HAP-1 (cell line): ENCODE results near the gene MAN2A1.

Experiments used
- DNase-seq, 2 experiments: peaks; one replicate each; pipeline ENCODE4 v3.0.0-alpha.2; 2016 to 2020; ENCODE audit warnings: low spot score in 2 of 2
- H3K27me3 ChIP-seq: fragments of 250-450 bp; sonication (Bioruptor Pico); 2 replicates; pipeline ENCODE4 v1.5.1; 2020; ENCODE audit warnings: low read depth, mild to moderate bottlenecking, moderate library complexity
- H3K36me3 ChIP-seq: fragments of 250-450 bp; sonication (Bioruptor Pico); replicated peaks from 2 replicates; pipeline ENCODE4 v1.5.1; 2020; ENCODE audit warnings: mild to moderate bottlenecking
- H3K4me1 ChIP-seq: fragments of 250-450 bp; sonication (Bioruptor Pico); 2 replicates; pipeline ENCODE4 v1.5.1; 2020; ENCODE audit warnings: mild to moderate bottlenecking
- H3K4me3 ChIP-seq: fragments of 250-450 bp; sonication (Bioruptor Pico); 2 replicates; pipeline ENCODE4 v1.5.1; 2020; ENCODE audit warnings: mild to moderate bottlenecking, moderate library complexity
- H3K9me3 ChIP-seq: fragments of 250-450 bp; sonication (Bioruptor Pico); 2 replicates; pipeline ENCODE4 v1.5.1; 2020; ENCODE audit warnings: mild to moderate bottlenecking, moderate library complexity
- in situ Hi-C: fragments of 300-500 bp; cut with MboI; formaldehyde crosslinking; loops from 3 replicates; pipeline ENCODE4 v1.14.3; 2020; ENCODE audit warnings: low sequenced_read_pairs, inconsistent platforms, mixed read lengths

Gene MAN2A1

GRCh38 chr5:109723606-109724005 lies 33.9 kb downstream of the MAN2A1 start:
- in situ Hi-C loops, result no loop called here
- DNase-seq, result no peak
- Histone ChIP-seq H3K4me1 (no peaks in the 10 kb centered on the region), H3K27me3 (no peaks in the 10 kb centered on the region), H3K4me3 (no peak overlapping the region), H3K36me3 (peaks cover 4% of the 10 kb centered on the region; the same call in 1 of the 2 replicates), H3K9me3 (no peaks in the 10 kb centered on the region)

DNA sequence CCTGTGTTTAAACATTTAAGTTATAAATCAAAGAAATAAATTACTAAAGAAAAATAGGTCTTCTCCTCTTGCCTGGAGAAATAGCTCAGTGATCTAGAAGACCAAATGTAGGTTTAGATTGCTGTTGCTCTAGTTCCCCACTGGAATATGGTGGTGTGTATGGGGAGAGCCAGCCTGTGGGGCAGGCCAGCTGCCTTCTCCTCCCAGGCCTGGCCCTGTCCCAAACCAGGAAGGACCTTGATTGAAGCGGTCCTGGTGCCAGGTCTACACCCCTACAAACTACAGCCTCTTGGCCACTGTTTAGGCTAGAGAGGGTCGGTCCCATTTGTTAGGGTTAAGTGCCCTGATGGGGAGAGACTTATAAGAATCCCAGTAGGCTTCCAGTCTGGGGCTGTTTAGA lies 35.4 kb downstream of the MAN2A1 start:
- Histone ChIP-seq H3K4me1 (no peaks in the 10 kb centered on the region), H3K27me3 (no peaks in the 10 kb centered on the region), H3K4me3 (no peak overlapping the region), H3K36me3 (no peaks in the 10 kb centered on the region), H3K9me3 (no peaks in the 10 kb centered on the region)
- in situ Hi-C loops, result no loop called here
- no peak for DNase-seq

DNA sequence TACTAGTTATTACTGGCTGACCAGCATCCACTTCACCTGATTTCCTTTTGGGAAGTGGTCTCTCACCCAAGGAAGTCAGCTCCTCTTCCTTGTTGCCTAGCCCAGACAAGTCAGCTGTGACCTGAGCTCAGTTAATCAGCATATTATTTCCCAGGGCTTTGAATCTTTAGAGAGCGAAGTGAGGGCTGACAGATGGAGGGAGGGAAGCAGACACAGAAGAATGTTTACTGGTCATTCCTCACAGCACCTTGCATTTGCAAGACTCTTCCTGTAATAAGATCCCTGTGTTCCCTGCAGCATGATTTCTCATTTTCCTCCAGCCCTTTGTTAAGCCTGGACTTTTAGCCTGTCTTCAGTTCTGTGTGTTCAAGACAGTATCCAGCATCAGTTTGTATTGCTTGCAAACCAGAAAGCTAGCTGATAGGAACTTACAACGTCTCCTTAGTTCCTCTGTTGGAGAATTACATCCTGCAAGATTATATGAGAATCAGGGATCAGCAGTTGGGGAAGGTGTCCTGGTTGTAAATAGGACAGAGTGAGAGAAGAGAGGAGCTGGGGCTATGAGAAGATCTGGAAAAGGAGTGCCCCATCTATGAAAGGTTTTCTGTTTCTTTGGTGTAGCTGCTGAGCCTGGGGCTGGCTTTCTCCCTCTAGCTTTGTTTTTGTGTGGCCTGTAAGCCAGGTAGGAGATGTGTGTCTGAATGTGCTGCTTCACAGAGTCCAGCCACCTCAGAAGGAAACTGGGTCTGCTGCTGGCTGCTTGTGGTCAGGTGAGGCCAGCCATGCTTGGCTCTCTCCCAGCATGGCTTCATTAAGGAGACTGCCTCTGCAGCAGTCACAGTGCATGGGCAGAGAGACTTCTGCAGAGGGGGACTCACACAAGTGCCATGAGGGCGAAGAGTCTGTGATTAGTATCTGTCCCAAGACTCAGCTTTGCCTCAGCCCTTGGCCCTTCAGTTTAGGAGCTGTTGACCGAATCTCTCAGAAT lies 50.3 kb downstream of the MAN2A1 start:
- DNase-seq, result peak; percentile 58 to 87
- in situ Hi-C loops, result no loop called here
- peaks cover 30% of the 10 kb centered on the region for H3K4me1 ChIP-seq
- H3K4me3 ChIP-seq, result no peak overlapping the region
- H3K36me3 ChIP-seq, result no peaks in the 10 kb centered on the region
- H3K27me3 ChIP-seq, result no peaks in the 10 kb centered on the region
- no peaks in the 10 kb centered on the region for H3K9me3 ChIP-seq

DNA sequence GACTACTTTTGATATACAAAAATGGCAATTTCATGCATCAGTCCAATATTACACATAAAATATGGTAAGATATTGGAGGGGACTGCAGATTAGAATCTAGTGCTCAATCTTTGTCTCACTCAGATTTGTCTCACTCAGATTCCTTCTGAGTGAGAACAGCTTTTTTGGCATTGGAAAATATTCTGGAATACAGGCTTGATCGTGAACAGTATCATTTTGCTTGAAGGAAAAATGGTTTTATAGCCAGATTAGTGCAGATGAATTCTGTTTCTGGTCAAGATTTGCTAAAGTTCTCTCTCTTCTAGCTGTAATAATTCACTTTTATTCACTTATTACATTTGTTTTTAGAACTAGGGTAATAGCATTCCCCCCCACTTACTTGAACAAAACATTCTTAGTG lies 51.2 kb downstream of the MAN2A1 start:
- Histone ChIP-seq H3K4me3 (no peak overlapping the region), H3K36me3 (no peaks in the 10 kb centered on the region), H3K27me3 (no peaks in the 10 kb centered on the region), H3K4me1 (peaks cover 30% of the 10 kb centered on the region), H3K9me3 (no peaks in the 10 kb centered on the region)
- DNase-seq, result no peak
- in situ Hi-C loops, result no loop called here

GRCh38 chr5:109741390-109741789 lies 51.7 kb downstream of the MAN2A1 start:
- Histone ChIP-seq H3K36me3 (no peaks in the 10 kb centered on the region), H3K4me1 (peaks cover 30% of the 10 kb centered on the region), H3K9me3 (no peaks in the 10 kb centered on the region), H3K27me3 (no peaks in the 10 kb centered on the region), H3K4me3 (no peak overlapping the region)
- peak; percentile 37 to 92 for DNase-seq
- in situ Hi-C loops, result no loop called here

DNA sequence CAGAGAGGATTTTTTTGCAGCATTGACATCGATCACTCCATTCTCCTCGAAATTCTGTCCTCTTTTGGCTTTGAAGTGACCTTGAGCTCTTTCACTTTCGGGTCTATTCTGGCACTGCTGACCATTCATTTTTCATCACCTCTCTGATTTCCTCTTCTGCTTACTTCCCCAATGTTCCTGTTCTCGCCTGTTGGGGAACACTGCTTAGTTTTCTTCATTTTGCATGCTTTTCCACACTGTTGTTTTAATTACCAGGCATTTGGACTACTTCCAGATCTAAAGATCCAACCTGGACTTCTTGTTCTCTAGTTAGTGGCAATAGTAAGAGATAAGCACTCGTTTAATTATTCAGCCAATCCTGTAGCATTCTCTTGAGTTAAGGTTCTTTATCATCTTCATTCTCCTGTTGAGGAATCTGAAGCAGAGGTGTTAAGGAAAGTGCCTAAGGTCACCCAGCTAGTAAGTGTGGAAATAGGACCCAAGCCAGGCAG lies 53.4 kb downstream of the MAN2A1 start:
- no peaks in the 10 kb centered on the region for H3K9me3 ChIP-seq
- no peaks in the 10 kb centered on the region for H3K36me3 ChIP-seq
- H3K27me3 ChIP-seq, result no peaks in the 10 kb centered on the region
- DNase-seq, result no peak
- H3K4me3 ChIP-seq, result no peak overlapping the region
- in situ Hi-C loops, result no loop called here
- H3K4me1 ChIP-seq, result peaks cover 37% of the 10 kb centered on the region

DNA sequence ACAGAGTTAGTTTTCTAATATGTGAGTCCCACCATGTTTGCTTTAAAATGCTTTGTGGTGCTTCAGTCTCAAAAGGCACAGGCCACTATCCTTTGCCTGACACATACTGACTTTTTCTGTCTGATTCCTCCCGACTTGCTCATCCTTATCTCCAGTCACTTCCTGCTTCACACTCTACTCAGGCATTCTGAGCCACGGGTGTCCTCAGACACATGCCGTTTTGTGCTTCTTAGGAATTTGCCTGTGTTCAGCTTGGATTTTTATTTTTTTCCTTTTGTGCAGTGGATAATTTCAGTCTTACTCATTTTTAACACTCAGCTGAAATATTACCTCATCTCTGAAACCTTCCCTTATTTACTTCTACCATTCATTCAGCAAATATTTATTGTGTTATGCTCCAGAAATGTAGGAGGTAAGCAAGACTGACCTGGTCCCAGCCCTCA lies 54.1 kb downstream of the MAN2A1 start:
- Histone ChIP-seq H3K9me3 (no peaks in the 10 kb centered on the region), H3K36me3 (no peaks in the 10 kb centered on the region), H3K27me3 (no peaks in the 10 kb centered on the region), H3K4me3 (no peak overlapping the region), H3K4me1 (peaks cover 37% of the 10 kb centered on the region)
- in situ Hi-C loops, result no loop called here
- DNase-seq, result no peak

DNA sequence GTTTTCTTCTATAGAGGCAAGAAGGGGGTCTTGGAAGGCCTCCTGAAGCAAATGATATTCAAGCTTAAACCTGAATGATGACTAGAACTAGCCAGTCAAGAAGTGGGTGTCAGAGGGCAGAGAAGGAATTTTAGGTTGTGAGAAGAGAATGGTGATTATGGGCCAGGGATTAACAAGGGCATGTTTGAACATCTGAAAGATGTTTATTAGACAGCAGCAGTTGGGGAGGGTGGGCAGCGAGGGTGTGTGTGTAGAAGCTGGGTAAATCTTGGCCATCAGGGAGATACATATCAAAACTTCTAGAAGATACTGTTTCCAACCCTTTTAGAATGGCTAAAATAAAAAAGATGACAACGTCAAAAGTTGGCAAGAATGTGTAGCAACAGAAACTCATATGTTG lies 54.5 kb downstream of the MAN2A1 start:
- no peak for DNase-seq
- Histone ChIP-seq H3K27me3 (no peaks in the 10 kb centered on the region), H3K4me3 (no peak overlapping the region), H3K4me1 (peaks cover 33% of the 10 kb centered on the region), H3K9me3 (no peaks in the 10 kb centered on the region), H3K36me3 (no peaks in the 10 kb centered on the region)
- in situ Hi-C loops, result no loop called here

GRCh38 chr5:109748546-109748945 lies 58.8 kb downstream of the MAN2A1 start:
- Histone ChIP-seq H3K4me1 (peaks cover 7% of the 10 kb centered on the region; the same call in 1 of the 2 replicates), H3K27me3 (no peaks in the 10 kb centered on the region), H3K4me3 (no peak overlapping the region), H3K9me3 (no peaks in the 10 kb centered on the region), H3K36me3 (no peaks in the 10 kb centered on the region)
- in situ Hi-C loops, result no loop called here
- no peak for DNase-seq

DNA sequence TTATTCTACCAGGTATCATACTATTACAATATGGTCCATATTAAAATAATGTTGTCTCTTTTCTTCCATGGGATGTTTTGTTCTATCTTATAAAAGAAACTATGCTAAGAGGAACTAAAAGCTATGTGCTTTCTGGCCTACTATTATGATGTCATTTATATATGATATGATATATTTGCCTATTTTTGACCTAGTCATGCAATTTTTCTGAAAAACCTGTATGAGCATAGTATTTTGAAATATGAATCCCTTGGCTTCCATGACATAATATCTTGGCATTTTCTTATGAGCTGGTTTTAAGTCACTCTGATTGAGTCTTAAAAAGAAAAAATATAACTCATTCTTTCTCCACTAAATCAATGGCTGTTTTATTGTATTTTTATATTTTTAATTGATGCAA lies 60.7 kb downstream of the MAN2A1 start:
- no peaks in the 10 kb centered on the region for H3K27me3 ChIP-seq
- in situ Hi-C loops, result no loop called here
- peaks cover 7% of the 10 kb centered on the region; the same call in 1 of the 2 replicates for H3K4me1 ChIP-seq
- H3K9me3 ChIP-seq, result no peaks in the 10 kb centered on the region
- H3K36me3 ChIP-seq, result no peaks in the 10 kb centered on the region
- H3K4me3 ChIP-seq, result no peak overlapping the region
- no peak for DNase-seq

DNA sequence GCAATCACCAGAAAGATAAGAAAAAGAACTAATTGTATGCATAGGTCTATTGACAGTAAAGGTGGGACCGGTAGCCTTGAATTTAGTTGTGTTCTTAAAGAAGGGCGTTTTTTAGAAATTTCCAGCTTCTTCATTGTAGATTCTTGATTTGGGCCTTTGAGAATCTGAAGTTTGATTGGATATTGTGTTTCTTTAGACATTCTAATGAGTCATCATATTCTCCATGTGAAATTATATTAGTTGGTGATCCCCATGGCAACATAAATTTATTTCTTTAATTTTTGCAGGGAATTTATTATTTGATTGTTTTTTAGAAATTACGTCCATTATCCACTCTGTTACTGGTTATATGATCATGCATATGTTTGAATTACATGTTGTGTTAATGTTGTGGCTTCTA lies 63.6 kb downstream of the MAN2A1 start:
- in situ Hi-C loops, result no loop called here
- Histone ChIP-seq H3K36me3 (no peaks in the 10 kb centered on the region; the same call in 1 of the 2 replicates), H3K4me1 (peaks cover 5% of the 10 kb centered on the region), H3K9me3 (no peaks in the 10 kb centered on the region), H3K27me3 (no peaks in the 10 kb centered on the region), H3K4me3 (no peak overlapping the region)
- DNase-seq, result no peak

DNA sequence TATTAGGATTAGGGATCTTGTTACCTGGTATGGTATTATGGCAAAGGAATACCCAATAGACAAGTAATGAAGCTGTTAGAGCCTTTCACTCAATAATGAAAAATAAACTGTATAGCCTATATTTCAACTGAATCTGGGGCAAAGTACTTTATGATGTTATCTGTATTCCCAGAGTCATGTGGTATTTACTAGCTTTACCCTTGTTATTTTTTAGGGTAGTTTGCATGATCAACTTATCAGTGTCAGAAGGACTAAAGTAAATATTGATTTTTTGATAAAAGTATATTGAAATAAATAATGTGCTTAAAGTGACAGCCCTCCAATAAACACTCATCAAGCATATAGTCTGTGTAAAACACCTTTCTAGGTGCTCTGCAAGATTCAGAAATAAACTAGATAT lies 64.6 kb downstream of the MAN2A1 start:
- no peaks in the 10 kb centered on the region for H3K9me3 ChIP-seq
- H3K4me1 ChIP-seq, result peaks cover 5% of the 10 kb centered on the region
- no peaks in the 10 kb centered on the region for H3K27me3 ChIP-seq
- H3K36me3 ChIP-seq, result no peaks in the 10 kb centered on the region; the same call in 1 of the 2 replicates
- no peak for DNase-seq
- in situ Hi-C loops, result no loop called here
- no peak overlapping the region for H3K4me3 ChIP-seq

DNA sequence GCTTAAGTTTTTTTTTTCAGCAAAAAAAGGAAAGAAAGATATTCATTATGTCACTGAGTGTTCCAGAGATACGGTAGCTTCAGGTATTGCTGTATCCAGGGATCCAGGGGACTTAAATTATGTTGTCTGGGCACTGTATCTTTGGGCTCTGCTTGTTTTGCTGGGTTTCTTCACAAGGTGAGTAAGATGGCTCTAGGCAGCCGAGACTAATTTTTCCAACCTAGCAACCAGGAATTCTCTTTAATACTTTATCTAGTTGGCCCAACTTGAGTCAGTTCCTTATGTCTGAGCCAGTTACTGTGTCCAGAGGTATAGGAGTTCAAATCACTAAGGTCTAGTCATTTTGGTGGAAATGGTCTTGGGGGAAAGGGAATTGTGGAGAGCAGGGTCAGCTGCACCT lies 66.0 kb downstream of the MAN2A1 start:
- in situ Hi-C loops, result no loop called here
- H3K27me3 ChIP-seq, result no peaks in the 10 kb centered on the region
- no peak for DNase-seq
- H3K4me3 ChIP-seq, result no peak overlapping the region
- H3K9me3 ChIP-seq, result no peaks in the 10 kb centered on the region
- H3K4me1 ChIP-seq, result peaks cover 5% of the 10 kb centered on the region
- no peaks in the 10 kb centered on the region; the same call in none of the 2 replicates for H3K36me3 ChIP-seq

GRCh38 chr5:109756543-109757185 lies 66.9 kb downstream of the MAN2A1 start:
- Histone ChIP-seq H3K27me3 (no peaks in the 10 kb centered on the region), H3K9me3 (no peaks in the 10 kb centered on the region), H3K36me3 (no peaks in the 10 kb centered on the region; the same call in none of the 2 replicates), H3K4me1 (peaks cover 5% of the 10 kb centered on the region), H3K4me3 (no peak overlapping the region)
- in situ Hi-C loops, result no loop called here
- no peak for DNase-seq
